HEK293 (cell line): ENCODE results near the gene PCSK9.

Source experiments
- CTCF ChIP-seq: fragments of 450-650 bp; formaldehyde crosslinking; IDR thresholded peaks from 2 replicates; pipeline ENCODE4 v1.5.1; 2016; ENCODE audit warnings: missing biosample characterization, missing genetic modification characterization
- GFI1B ChIP-seq: fragments of 450-650 bp; formaldehyde crosslinking; IDR thresholded peaks from 2 replicates; pipeline ENCODE4 v1.5.1; 2016; ENCODE audit warnings: missing biosample characterization, missing genetic modification characterization
- HOXA7 ChIP-seq: sonication (generic); formaldehyde crosslinking; IDR thresholded peaks from 2 replicates; pipeline ENCODE4 v1.8.1; 2022; ENCODE audit warnings: missing genetic modification reagents, borderline replicate concordance
- INSM2 ChIP-seq: fragments of 450-650 bp; formaldehyde crosslinking; IDR thresholded peaks from 2 replicates; pipeline ENCODE4 v1.5.1; 2016; ENCODE audit warnings: missing biosample characterization, missing genetic modification characterization
- REST ChIP-seq: fragments of 450-650 bp; formaldehyde crosslinking; IDR thresholded peaks from 2 replicates; pipeline ENCODE4 v1.5.1; 2016; ENCODE audit warnings: missing biosample characterization, missing genetic modification characterization
- TCF7L2 ChIP-seq: IDR thresholded peaks from 2 replicates; pipeline ENCODE4 v1.6.1; 2011; ENCODE audit warnings: low read depth, mild to moderate bottlenecking, inconsistent platforms, low read length, moderate library complexity, borderline replicate concordance
- YY2 ChIP-seq: fragments of 450-650 bp; formaldehyde crosslinking; IDR thresholded peaks from 2 replicates; pipeline ENCODE4 v1.5.1; 2016; ENCODE audit warnings: missing biosample characterization, missing genetic modification characterization
- ZNF138 ChIP-seq: fragments of 450-650 bp; formaldehyde crosslinking; IDR thresholded peaks from 2 replicates; pipeline ENCODE4 v1.5.1; 2016; ENCODE audit warnings: missing biosample characterization, missing genetic modification characterization, borderline replicate concordance
- ZNF174 ChIP-seq: fragments of 450-650 bp; formaldehyde crosslinking; IDR thresholded peaks from 2 replicates; pipeline ENCODE4 v1.5.0; 2017; ENCODE audit warnings: missing biosample characterization, mild to moderate bottlenecking, missing genetic modification characterization
- ZNF184 ChIP-seq: fragments of 450-650 bp; IDR thresholded peaks from 2 replicates; pipeline ENCODE4 v1.5.1; 2018; ENCODE audit warnings: missing biosample characterization, mild to moderate bottlenecking, missing genetic modification characterization
- ZNF211 ChIP-seq: fragments of 450-650 bp; formaldehyde crosslinking; IDR thresholded peaks from 2 replicates; pipeline ENCODE4 v1.5.1; 2016; ENCODE audit warnings: low read depth, missing biosample characterization, missing genetic modification characterization
- ZNF768 ChIP-seq: fragments of 450-650 bp; formaldehyde crosslinking; IDR thresholded peaks from 2 replicates; pipeline ENCODE4 v1.5.1; 2018; ENCODE audit warnings: missing biosample characterization, mild to moderate bottlenecking, missing genetic modification characterization

- TF ChIP-seq REST (tag by site-specific recombination) (no peak), HOXA7 (CRISPR knock-in tag) (no peak), CTCF (tag by site-specific recombination) (no peak), TCF7L2 (no peak), ZNF211 (tag by site-specific recombination) (no peak), ZNF138 (tag by site-specific recombination) (no peak), ZNF174 (tag by site-specific recombination) (no peak), ZNF184 (tag by site-specific recombination) (no peak), ZNF768 (tag by site-specific recombination) (no peak), GFI1B (no peak), YY2 (tag by site-specific recombination) (no peak), INSM2 (tag by site-specific recombination) (no peak)
Measured at GRCh38 chr1:55046871-55047270, 7.5 kb downstream of the PCSK9 start.
